Stimulated activated CD4-positive, alpha-beta T cell treated with anti-CD3 and anti-CD28 coated beads, Interleukin-1b, Interleukin-23, amount 100 ng/mL, for 4 hours (primary cell): ENCODE measurements around the gene CKM.

Experiments
- DNase-seq, 2 donors: peaks; one replicate each; pipeline ENCODE4 v3.0.0-alpha.2; 2020; ENCODE audit warnings: low read depth in 2 of 2

CKM gene

GRCh38 chr19:45322744-45323281 lies at the start of gene CKM:
TSS of gene CKM (minus strand) at chr19:45322875. CDS start at chr19:45319713, 3,162 bp downstream.
- DNase-seq, result no peak

GRCh38 chr19:45370410-45371204 lies 47.9 kb upstream of the CKM start, which contains the start of gene ERCC2:
TSS of gene ERCC2 (minus strand) at chr19:45370573. CDS start at chr19:45370540, 33 bp downstream.
- DNase-seq, result peak; percentile 99 to 100

GRCh38 chr19:45368737-45369340 lies 46.2 kb upstream of the CKM start:
- no peak for DNase-seq

GRCh38 chr19:45368127-45368526 lies 45.5 kb upstream of the CKM start:
- no peak for DNase-seq

- DNase-seq, result no peak
These were observed 42.0 kb upstream of the CKM start for GRCh38 chr19:45364696-45365095.

GRCh38 chr19:45363861-45364459 lies 41.3 kb upstream of the CKM start:
- no peak for DNase-seq

GRCh38 chr19:45362291-45362690 lies 39.6 kb upstream of the CKM start:
- DNase-seq, result no peak

- no peak for DNase-seq
These were observed 38.9 kb upstream of the CKM start for GRCh38 chr19:45361608-45362007.

GRCh38 chr19:45358213-45358792 lies 35.6 kb upstream of the CKM start:
- DNase-seq, result no peak

GRCh38 chr19:45357445-45357783 lies 34.7 kb upstream of the CKM start:
- no peak for DNase-seq

GRCh38 chr19:45356760-45357444 lies 34.2 kb upstream of the CKM start:
- no peak for DNase-seq

- DNase-seq, result no peak
These were observed 33.2 kb upstream of the CKM start for GRCh38 chr19:45355910-45356309.

- DNase-seq, result no peak
These were observed 32.7 kb upstream of the CKM start for GRCh38 chr19:45355402-45355801.

GRCh38 chr19:45354241-45354842 lies 31.7 kb upstream of the CKM start:
- DNase-seq, result no peak

GRCh38 chr19:45352914-45353796 lies 30.5 kb upstream of the CKM start:
- DNase-seq, result no peak

GRCh38 chr19:45352471-45352870 lies 29.8 kb upstream of the CKM start:
- DNase-seq, result no peak

GRCh38 chr19:45352062-45352461 lies 29.4 kb upstream of the CKM start:
- no peak for DNase-seq

GRCh38 chr19:45351401-45351952 lies 28.8 kb upstream of the CKM start:
- no peak for DNase-seq

- no peak for DNase-seq
These were observed 27.9 kb upstream of the CKM start for GRCh38 chr19:45350477-45351058.
